NCI-H2107 treated with DMSO at 0.1 percent for 48 hours (cell line): Measurements from ENCODE around the gene TNFSF13B.
"Not testable (repeated sequence)": the region's sequence is repeated elsewhere in the genome, so short reads cannot be mapped to it uniquely, and the experiment has no call there.

Source experiments
- DNase-seq: peaks from one replicate; lab custom pipeline; 2025; ENCODE audit not compliant: unreplicated experiment; lab: John Stamatoyannopoulos, UW

The TNFSF13B gene, protein sequence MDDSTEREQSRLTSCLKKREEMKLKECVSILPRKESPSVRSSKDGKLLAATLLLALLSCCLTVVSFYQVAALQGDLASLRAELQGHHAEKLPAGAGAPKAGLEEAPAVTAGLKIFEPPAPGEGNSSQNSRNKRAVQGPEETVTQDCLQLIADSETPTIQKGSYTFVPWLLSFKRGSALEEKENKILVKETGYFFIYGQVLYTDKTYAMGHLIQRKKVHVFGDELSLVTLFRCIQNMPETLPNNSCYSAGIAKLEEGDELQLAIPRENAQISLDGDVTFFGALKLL

DNA sequence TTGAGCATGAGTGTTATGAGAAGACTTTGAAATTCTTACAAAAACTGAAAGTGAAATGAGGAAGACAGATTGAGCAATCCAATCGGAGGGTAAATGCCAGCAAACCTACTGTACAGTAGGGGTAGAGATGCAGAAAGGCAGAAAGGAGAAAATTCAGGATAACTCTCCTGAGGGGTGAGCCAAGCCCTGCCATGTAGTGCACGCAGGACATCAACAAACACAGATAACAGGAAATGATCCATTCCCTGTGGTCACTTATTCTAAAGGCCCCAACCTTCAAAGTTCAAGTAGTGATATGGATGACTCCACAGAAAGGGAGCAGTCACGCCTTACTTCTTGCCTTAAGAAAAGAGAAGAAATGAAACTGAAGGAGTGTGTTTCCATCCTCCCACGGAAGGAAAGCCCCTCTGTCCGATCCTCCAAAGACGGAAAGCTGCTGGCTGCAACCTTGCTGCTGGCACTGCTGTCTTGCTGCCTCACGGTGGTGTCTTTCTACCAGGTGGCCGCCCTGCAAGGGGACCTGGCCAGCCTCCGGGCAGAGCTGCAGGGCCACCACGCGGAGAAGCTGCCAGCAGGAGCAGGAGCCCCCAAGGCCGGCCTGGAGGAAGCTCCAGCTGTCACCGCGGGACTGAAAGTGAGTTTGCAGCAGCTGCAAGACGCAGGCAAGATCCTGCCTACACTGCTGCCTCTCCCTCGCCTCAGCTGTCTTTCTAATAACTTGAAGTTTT, at the start of gene TNFSF13B:
Gene TNFSF13B (plus strand): TSS at position 118 of the 728 bp plus-strand sequence. CDS start 178 bp downstream, at position 296.
- no peak for DNase-seq

DNA sequence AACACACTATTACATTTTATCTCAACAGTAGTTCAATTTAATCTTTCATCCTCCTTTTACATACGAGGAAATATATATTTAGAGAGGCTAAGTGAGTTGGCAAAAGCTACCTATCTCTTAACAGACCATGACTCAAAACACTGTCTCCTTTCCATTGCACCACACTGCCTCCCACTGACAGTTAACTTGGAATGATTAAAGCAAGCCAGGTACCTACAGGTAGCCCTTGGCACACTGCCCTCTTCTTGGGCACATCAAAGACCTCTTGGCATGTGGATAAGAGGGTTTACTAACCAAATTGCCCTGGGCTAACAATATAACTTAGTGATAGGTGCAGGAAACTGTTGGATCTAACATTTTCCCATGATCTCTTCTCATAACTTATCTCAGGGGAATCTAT, 49.5 kb upstream of the TNFSF13B start:
- DNase-seq: no peak

- DNase-seq: no peak
These were observed 45.6 kb upstream of the TNFSF13B start for GRCh38 chr13:108223687-108224503.

GRCh38 chr13:108225440-108225839, 44.1 kb upstream of the TNFSF13B start:
- no peak for DNase-seq

DNA sequence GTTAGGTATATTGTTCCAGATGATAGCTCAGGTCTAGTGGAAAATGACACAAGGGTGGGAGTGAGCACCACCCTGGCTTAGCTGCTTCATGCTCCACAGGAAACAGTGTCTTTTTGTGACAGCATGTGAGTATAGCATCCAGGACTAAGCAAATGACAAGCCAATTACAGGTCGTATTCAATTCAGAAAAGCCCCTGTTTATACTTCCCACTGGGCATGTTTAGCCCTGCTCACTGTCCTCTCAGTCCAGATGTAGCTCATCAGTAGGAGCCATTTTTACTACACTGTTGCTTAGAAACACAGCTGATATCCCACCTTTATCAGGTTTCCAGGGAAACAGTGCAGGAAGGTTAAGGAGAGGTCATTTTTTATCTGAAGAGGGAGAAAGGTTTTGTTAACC, 43.3 kb upstream of the TNFSF13B start:
- DNase-seq: no peak

GRCh38 chr13:108227651-108228272, 41.8 kb upstream of the TNFSF13B start:
- DNase-seq: peak; percentile 15

DNA sequence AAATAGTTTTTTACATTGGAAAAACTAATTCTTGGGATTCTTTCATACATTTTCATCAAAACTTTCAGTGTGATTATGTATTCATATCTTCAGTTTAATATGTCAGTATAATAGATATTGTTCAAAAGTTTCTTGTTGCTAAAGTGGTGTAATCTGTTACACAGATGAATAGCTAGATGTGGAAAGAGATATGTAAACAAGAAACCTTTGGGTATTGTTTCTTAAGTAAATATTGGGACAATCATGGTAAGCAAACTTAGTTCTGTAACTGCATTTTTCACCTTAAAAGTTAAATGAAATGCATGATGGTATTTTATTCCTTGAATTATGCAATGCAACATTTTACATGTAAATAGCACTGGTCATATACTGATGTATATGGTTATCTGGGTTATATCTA, 39.1 kb upstream of the TNFSF13B start:
- no peak for DNase-seq

DNA sequence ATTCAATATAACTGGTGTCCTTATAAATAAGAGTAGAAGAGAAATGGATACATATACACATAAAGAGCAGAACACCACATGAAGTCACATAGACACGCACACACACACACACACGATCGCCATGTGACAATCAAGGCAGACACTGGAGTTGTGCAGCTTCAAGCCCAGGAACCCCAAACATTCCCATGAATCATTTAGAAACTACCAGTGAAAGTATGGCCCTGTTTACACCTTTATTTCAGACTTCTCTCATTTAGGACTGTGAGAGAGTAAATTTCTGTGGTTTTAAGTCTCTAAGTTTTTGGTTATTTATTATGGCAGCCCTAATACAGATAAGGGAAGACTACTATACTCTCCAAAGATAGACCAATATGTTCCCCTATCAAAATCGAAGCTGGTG, 20.4 kb upstream of the TNFSF13B start:
- no peak for DNase-seq

DNA sequence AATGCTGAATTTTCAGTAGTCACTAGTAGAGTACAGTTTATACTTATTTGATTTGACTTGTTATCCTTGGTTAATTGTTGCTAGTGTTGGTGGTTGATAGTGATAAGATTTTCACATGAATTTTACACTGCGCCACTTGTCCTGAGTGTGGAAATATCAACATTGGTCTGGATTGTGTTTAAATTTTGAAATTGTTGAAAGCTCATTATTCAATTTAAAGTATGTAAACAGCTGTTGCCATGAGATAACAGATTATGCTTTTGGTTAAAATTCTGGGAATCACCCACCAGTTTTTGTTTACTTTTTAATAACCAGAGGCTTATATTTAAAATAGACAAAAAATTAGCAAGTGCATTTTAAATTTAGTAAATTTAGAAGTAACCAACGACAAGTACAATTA, 12.3 kb upstream of the TNFSF13B start:
- no peak for DNase-seq

GRCh38 chr13:108263621-108264355, 5.7 kb upstream of the TNFSF13B start:
- no peak for DNase-seq

DNA sequence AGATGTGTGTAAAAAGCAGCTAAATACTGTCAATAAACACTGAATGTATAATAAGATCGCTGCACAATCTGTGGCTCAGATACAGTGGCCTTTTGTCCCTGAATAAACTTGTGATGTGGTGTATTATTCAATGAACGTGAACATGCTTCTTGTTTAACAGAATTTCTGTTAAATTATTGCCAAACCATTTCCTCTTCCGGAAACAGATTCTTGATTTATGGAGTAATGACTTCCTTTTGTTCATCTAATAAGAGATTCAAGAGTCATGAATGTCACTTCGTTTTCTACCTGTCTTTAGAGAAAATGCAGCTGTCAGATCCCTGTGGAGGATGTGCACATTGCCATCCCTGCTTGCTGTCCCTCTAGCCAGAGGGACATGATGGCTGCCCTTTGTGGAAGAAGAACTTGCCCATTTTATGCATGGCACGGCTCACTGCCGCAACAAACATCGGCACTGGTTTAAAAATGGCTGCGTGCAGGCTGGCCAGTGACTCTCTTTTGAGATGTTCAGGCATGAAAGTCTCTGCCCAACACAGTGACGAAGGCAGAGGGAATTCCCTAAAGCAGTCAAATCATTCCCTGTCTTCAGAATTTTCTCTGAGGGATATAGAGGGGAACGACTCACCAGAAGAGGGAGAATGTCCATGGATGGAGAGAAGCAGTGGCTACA, 3.1 kb upstream of the TNFSF13B start:
- no peak for DNase-seq

- DNase-seq: no peak
These were observed 2.2 kb upstream of the TNFSF13B start for GRCh38 chr13:108267347-108267746.

GRCh38 chr13:108267855-108268254, 1.7 kb upstream of the TNFSF13B start:
- not testable (repeated sequence) for DNase-seq

GRCh38 chr13:108268466-108269112, 929 bp upstream of the TNFSF13B start:
- DNase-seq: no peak

- no peak for DNase-seq
These were observed 924 bp downstream of the TNFSF13B start for GRCh38 chr13:108270442-108270841.

DNA sequence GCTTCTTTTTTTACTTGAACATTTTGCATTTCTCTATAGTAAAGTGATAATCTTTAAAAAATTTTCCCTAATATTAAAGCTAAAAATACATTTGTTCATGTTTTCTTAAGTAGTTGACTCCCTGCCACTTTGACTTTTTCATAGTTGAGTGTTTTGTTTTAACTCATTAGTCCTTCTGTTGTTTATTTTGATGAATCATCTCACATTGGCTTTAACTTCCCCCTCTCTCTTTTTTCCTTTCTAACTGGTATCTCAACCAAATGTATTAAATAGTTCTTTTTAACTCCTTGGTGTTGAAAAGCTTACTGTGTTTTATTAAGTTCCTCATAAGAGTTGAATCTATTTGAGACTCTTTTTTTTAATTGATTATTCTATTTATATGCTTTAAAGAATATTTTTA, 2.8 kb downstream of the TNFSF13B start:
- DNase-seq: no peak

GRCh38 chr13:108273429-108274118, 4.1 kb downstream of the TNFSF13B start:
- no peak for DNase-seq

DNA sequence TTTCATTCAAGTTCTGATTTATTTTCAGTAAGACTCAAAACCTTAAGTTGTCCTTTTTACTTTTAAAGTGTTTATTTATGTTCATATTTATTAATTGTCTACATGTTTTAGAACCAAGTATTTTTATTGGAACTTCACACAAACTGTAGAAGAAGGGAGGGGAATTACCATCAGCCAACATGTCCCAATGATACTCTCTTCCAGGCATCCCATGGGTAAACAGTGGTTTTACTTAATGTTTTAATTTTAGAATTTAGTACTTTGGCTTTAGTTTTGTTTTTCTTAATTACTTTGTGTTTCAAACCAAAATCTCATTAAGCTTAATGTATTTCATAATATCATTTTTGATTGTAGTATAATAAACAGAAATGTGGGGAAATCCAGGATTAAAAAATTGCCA, 5.2 kb downstream of the TNFSF13B start:
- no peak for DNase-seq

- no peak for DNase-seq
These were observed 6.5 kb downstream of the TNFSF13B start for GRCh38 chr13:108276060-108276459.
